ENCODE data around the gene ZMAT5. TPM values are rescaled to one million over a fixed set of nuclear protein-coding genes. Genes with fewer than 3 reads are reported as not detected.

Gene ZMAT5
- total and polyA plus RNA-seq, 2 of the 13 experiments (the other 11 are each of a cell fraction or from before 2014, with no cell fraction given): 20.7 to 27.8 TPM

DNA sequence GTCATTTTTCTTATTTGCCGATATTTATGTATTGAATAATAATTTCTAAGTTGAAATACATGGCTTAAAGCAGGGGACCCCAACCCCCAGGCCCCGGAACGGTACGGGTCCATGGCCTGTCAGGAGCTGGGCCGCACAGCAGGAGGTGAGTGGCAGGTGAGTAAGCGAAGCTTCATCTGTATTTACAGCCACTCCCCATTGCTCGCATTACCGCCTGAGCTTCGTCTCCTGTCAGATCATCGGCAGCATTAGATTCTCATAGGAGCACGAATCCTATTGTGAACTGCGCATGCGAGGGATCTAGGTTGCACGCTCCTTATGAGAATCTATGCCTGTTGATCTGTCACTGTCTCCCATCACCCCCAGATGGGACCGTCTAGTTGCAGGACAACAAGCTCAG is 4.5 kb downstream of the ZMAT5 start (continued):
- TF ChIP-seq SP4 (CRISPR knock-in tag; IDR thresholded peaks at IDR 0.05): no peak

DNA sequence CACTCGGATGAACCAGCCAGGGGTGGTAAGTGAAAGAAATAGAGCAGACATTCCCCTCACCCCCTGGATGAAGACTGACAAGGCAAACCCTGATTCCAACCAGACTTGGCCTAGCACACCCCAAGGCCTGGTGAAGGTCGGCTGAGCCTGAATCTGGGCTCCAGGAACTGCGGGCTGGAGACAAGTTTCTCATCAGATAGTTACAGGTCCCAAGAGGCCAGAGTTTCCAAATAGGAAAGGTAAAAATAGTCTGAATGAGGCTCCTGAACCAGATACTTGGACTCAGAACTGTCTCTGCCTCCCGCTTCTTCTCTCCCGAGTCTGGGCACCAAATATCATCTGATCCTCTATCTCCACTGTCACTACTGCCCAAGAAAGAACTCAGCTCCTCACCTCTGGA is 7.8 kb downstream of the ZMAT5 start:
- Histone ChIP-seq H3K9ac (ENCODE audit: insufficient read depth, low read depth, low read length) (no peak overlapping the region), H4K20me1 (ENCODE audit: insufficient read depth, low read length) (no peaks in the 10 kb centered on the region), H3K4me2 (ENCODE audit: low read depth, low read length) (no peak overlapping the region), H3K9me3 (ENCODE audit: low read length) (no peaks in the 10 kb centered on the region), H3K79me2 (ENCODE audit: insufficient read depth, low read length) (peaks cover under 1% of the 10 kb centered on the region), H2AFZ (ENCODE audit: low read length) (no peak overlapping the region), H3K27me3 (ENCODE audit: control insufficient read depth in 1 of 2, insufficient read depth in 2 of 2, low read length in 2 of 2) (no peaks in the 10 kb centered on the region), H3K4me1 (ENCODE audit: insufficient read depth, low read length) (peaks cover under 1% of the 10 kb centered on the region; the same call in 1 of the 2 replicates), H3K4me3 (replicated peaks in 1 of 3; ENCODE audit: insufficient read depth in 1 of 3, low read depth in 2 of 3, low read length in 3 of 3) (no peak overlapping the region), H3K36me3 (replicated peaks in 1 of 2; ENCODE audit: control insufficient read depth in 1 of 2, insufficient read depth in 2 of 2, low read length in 2 of 2) (no peaks in the 10 kb centered on the region), H3K27ac (ENCODE audit: extremely low read length, insufficient read depth, low read length) (no peak overlapping the region)
- 70% methylated on average over 4 of the region's 5 CpGs for WGBS (ENCODE audit: low lambda C conversion rate)
- TF ChIP-seq SMARCE1 (IDR thresholded peaks at IDR 0.05; ENCODE audit: borderline replicate concordance) (no peak), ZNF235 (CRISPR knock-in tag; IDR thresholded peaks at IDR 0.05; ENCODE audit: borderline replicate concordance) (no peak), ZNF225 (CRISPR knock-in tag; IDR thresholded peaks at IDR 0.05) (no peak), NR2F2 (IDR thresholded peaks at IDR 0.05; ENCODE audit: borderline replicate concordance, low read depth) (no peak), ZNF7 (CRISPR knock-in tag; IDR thresholded peaks at IDR 0.05) (no peak), ZFP62 (CRISPR knock-in tag; IDR thresholded peaks at IDR 0.05) (no peak)
- ChIA-PET POLR2A (no interaction called here), CTCF (ENCODE audit: low intra/inter-chr PET ratio, low total read pairs) (no interaction called here)
- in situ Hi-C loops (cut with HindIII; ENCODE audit: extremely low pct_ligation_motif_present, low pct_unique_long_range_greater_than_20kb) (no loop called here), intact Hi-C loops (cut with micrococcal nuclease; ENCODE audit: unreplicated experiment) (loop anchor here (5.0 kb wide), 1 partner anchor 252 kb away; no protein-coding TSS in a partner anchor)
- no peak for ATAC-seq
- no peak for FAIRE-seq
- no peak for DNase-seq (ENCODE audit: low spot score)
- no TSS peak for BruUV-seq (replicated peaks)

DNA sequence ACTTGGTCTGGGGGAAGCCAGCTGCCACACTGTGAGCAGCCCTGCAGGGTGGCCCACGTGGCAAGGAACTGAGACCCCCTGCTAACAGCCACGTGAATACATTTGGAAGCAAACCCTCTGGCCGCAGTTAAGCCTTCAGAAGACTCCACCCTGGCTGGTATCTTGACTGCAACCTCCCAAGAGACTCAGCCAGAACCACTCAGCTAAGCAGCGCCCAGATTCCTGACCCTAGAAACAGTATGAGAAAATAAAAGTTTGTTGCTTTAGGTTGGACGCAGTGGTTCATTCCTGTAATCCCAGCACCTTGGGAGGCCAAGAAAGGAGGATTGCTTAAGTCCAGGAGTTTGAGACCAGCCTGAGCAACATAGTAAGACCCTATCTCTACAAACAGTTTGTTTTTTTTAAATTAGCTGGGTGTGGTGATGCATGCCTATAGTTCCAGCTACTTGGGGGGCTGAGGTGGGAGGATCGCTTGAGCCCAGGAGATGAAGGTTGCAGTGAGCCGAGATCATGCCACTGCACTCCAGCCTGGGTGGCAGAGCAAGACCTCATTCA is 8.7 kb downstream of the ZMAT5 start:
- in situ Hi-C loops (cut with HindIII; ENCODE audit: extremely low pct_ligation_motif_present, low pct_unique_long_range_greater_than_20kb) (no loop called here), intact Hi-C loops (cut with micrococcal nuclease; ENCODE audit: unreplicated experiment) (loop anchor here (5.0 kb wide), 1 partner anchor 251 kb away; no protein-coding TSS in a partner anchor)
- Histone ChIP-seq H4K20me1 (ENCODE audit: insufficient read depth, low read length) (no peaks in the 10 kb centered on the region), H3K4me1 (ENCODE audit: insufficient read depth, low read length) (no peaks in the 10 kb centered on the region), H3K36me3 (replicated peaks in 1 of 2; ENCODE audit: control insufficient read depth in 1 of 2, insufficient read depth in 2 of 2, low read length in 2 of 2) (no peaks in the 10 kb centered on the region), H3K27me3 (ENCODE audit: control insufficient read depth in 1 of 2, insufficient read depth in 2 of 2, low read length in 2 of 2) (no peaks in the 10 kb centered on the region), H3K9ac (ENCODE audit: insufficient read depth, low read depth, low read length) (no peak overlapping the region), H2AFZ (ENCODE audit: low read length) (no peak overlapping the region), H3K79me2 (ENCODE audit: insufficient read depth, low read length) (no peaks in the 10 kb centered on the region), H3K4me2 (ENCODE audit: low read depth, low read length) (no peak overlapping the region), H3K9me3 (ENCODE audit: low read length) (no peaks in the 10 kb centered on the region), H3K4me3 (replicated peaks in 1 of 3; ENCODE audit: insufficient read depth in 1 of 3, low read depth in 2 of 3, low read length in 3 of 3) (no peak overlapping the region), H3K27ac (ENCODE audit: extremely low read length, insufficient read depth, low read length) (no peak overlapping the region)
- CTCF ChIA-PET (ENCODE audit: low intra/inter-chr PET ratio, low total read pairs): no interaction called here
- POLR2A ChIA-PET: no interaction called here
- BruUV-seq (replicated peaks): no TSS peak
- no peak for FAIRE-seq
- DNase-seq (ENCODE audit: low spot score): no peak
- TF ChIP-seq SIN3B (IDR thresholded peaks at IDR 0.05; ENCODE audit: low read length) (no peak), ZNF3 (CRISPR knock-in tag; IDR thresholded peaks at IDR 0.05) (no peak), ARNT2 (CRISPR knock-in tag; IDR thresholded peaks at IDR 0.05; ENCODE audit: low read depth) (no peak), CREM (IDR thresholded peaks at IDR 0.05) (no peak), CREM (CRISPR knock-in tag; IDR thresholded peaks at IDR 0.05) (no peak)
- TF ChIP-seq, protein P1, sequence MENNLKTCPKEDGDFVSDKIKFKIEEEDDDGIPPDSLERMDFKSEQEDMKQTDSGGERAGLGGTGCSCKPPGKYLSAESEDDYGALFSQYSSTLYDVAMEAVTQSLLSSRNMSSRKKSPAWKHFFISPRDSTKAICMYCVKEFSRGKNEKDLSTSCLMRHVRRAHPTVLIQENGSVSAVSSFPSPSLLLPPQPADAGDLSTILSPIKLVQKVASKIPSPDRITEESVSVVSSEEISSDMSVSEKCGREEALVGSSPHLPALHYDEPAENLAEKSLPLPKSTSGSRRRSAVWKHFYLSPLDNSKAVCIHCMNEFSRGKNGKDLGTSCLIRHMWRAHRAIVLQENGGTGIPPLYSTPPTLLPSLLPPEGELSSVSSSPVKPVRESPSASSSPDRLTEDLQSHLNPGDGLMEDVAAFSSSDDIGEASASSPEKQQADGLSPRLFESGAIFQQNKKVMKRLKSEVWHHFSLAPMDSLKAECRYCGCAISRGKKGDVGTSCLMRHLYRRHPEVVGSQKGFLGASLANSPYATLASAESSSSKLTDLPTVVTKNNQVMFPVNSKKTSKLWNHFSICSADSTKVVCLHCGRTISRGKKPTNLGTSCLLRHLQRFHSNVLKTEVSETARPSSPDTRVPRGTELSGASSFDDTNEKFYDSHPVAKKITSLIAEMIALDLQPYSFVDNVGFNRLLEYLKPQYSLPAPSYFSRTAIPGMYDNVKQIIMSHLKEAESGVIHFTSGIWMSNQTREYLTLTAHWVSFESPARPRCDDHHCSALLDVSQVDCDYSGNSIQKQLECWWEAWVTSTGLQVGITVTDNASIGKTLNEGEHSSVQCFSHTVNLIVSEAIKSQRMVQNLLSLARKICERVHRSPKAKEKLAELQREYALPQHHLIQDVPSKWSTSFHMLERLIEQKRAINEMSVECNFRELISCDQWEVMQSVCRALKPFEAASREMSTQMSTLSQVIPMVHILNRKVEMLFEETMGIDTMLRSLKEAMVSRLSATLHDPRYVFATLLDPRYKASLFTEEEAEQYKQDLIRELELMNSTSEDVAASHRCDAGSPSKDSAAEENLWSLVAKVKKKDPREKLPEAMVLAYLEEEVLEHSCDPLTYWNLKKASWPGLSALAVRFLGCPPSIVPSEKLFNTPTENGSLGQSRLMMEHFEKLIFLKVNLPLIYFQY (CRISPR knock-in tag; IDR thresholded peaks at IDR 0.05; ENCODE audit: borderline replicate concordance): no peak
- no peak for ATAC-seq
- WGBS (ENCODE audit: low lambda C conversion rate): 98% methylated on average over 6 of the region's 7 CpGs
